H9 (cell line): Measurements from ENCODE around the gene CDC37. TPM values are rescaled to one million over a fixed set of nuclear protein-coding genes. Genes with fewer than 3 reads are reported as not detected.

Experiments used
- DNase-seq: peaks from one replicate; pipeline ENCODE4 v3.0.0-alpha.2; 2017
- H2AFZ ChIP-seq: one replicate; pipeline ENCODE4 v1.6.1; 2013; ENCODE audit warnings: mild to moderate bottlenecking, low read length, control low read depth, moderate library complexity
- H2AK5ac ChIP-seq: 2 replicates; pipeline ENCODE4 v1.6.1; 2013; ENCODE audit warnings: low read length, control low read depth, mixed read lengths; ENCODE audit not compliant: insufficient read length
- H2BK120ac ChIP-seq: one replicate; pipeline ENCODE4 v1.6.1; 2013; ENCODE audit warnings: low read depth, mild to moderate bottlenecking, low read length, control low read depth, inconsistent platforms; ENCODE audit not compliant: poor library complexity, severe bottlenecking
- H2BK12ac ChIP-seq: 2 replicates; pipeline ENCODE4 v1.6.1; 2013; ENCODE audit warnings: low read length, control low read depth, mixed read lengths, low read depth; ENCODE audit not compliant: insufficient read length
- H2BK15ac ChIP-seq: 2 replicates; pipeline ENCODE4 v1.6.1; 2013; ENCODE audit warnings: low read depth, low read length, control low read depth
- H2BK20ac ChIP-seq: one replicate; pipeline ENCODE4 v1.6.1; 2013; ENCODE audit warnings: low read depth, mild to moderate bottlenecking, low read length, control low read depth, inconsistent platforms; ENCODE audit not compliant: poor library complexity, severe bottlenecking
- H2BK5ac ChIP-seq: 2 replicates; pipeline ENCODE4 v1.6.1; 2013; ENCODE audit warnings: low read length, control low read depth, mixed read lengths; ENCODE audit not compliant: insufficient read length
- H3K14ac ChIP-seq: 2 replicates; pipeline ENCODE4 v1.6.1; 2013; ENCODE audit warnings: low read length, control low read depth; ENCODE audit not compliant: insufficient read depth
- H3K18ac ChIP-seq: 2 replicates; pipeline ENCODE4 v1.6.1; 2013; ENCODE audit warnings: low read depth, mild to moderate bottlenecking, mixed read lengths, low read length, control low read depth; ENCODE audit not compliant: insufficient read length
- H3K23ac ChIP-seq: 2 replicates; pipeline ENCODE4 v1.6.1; 2013; ENCODE audit warnings: low read length, control low read depth, mixed read lengths, low read depth; ENCODE audit not compliant: insufficient read length
- H3K23me2 ChIP-seq: 2 replicates; pipeline ENCODE4 v1.6.1; 2013; ENCODE audit warnings: low read depth, mild to moderate bottlenecking, mixed read lengths, low read length, control low read depth; ENCODE audit not compliant: insufficient read length, poor library complexity, severe bottlenecking
- H3K27ac ChIP-seq: 2 replicates; pipeline ENCODE4 v1.5.1; 2013; ENCODE audit warnings: low read length, control low read depth, mixed read lengths, low read depth; ENCODE audit not compliant: insufficient read length
- H3K27me3 ChIP-seq: 2 replicates; pipeline ENCODE4 v1.6.1; 2013; ENCODE audit warnings: low read length, control low read depth, inconsistent platforms; ENCODE audit not compliant: insufficient read depth
- H3K4ac ChIP-seq: 2 replicates; pipeline ENCODE4 v1.6.1; 2013; ENCODE audit warnings: low read depth, mild to moderate bottlenecking, control low read depth, inconsistent platforms, low read length, moderate library complexity
- H3K4me1 ChIP-seq: 2 replicates; pipeline ENCODE4 v1.6.1; 2013; ENCODE audit warnings: low read length, control low read depth, inconsistent platforms; ENCODE audit not compliant: insufficient read depth
- H3K4me2 ChIP-seq: 2 replicates; pipeline ENCODE4 v1.6.1; 2013; ENCODE audit warnings: low read length, control low read depth, mixed read lengths; ENCODE audit not compliant: insufficient read length, insufficient read depth
- H3K56ac ChIP-seq: 2 replicates; pipeline ENCODE4 v1.6.1; 2013; ENCODE audit warnings: low read depth, mild to moderate bottlenecking, mixed read lengths, low read length, control low read depth; ENCODE audit not compliant: insufficient read length
- H3K79me1 ChIP-seq: 2 replicates; pipeline ENCODE4 v1.6.1; 2013; ENCODE audit warnings: low read depth, mild to moderate bottlenecking, moderate library complexity, low read length, control low read depth, inconsistent platforms; ENCODE audit not compliant: insufficient read depth, poor library complexity, severe bottlenecking
- H3K79me2 ChIP-seq: 2 replicates; pipeline ENCODE4 v1.6.1; 2013; ENCODE audit warnings: low read length, control low read depth, inconsistent platforms; ENCODE audit not compliant: insufficient read depth
- H3K9ac ChIP-seq: 2 replicates; pipeline ENCODE4 v1.6.1; 2013; ENCODE audit warnings: low read length, control low read depth, mixed read lengths; ENCODE audit not compliant: insufficient read length; ENCODE audit errors: extremely low read depth
- H3K9me3 ChIP-seq: one replicate; pipeline ENCODE4 v1.6.1; 2013; ENCODE audit warnings: low read depth, low read length, inconsistent platforms; ENCODE audit not compliant: control insufficient read depth
- H3T11ph ChIP-seq: one replicate; pipeline ENCODE4 v1.6.1; 2013; ENCODE audit warnings: mild to moderate bottlenecking, low read length, control low read depth, inconsistent platforms
- H4K20me1 ChIP-seq: one replicate; pipeline ENCODE4 v1.6.1; 2013; ENCODE audit not compliant: control insufficient read depth, insufficient read length, insufficient read depth
- H4K5ac ChIP-seq: 2 replicates; pipeline ENCODE4 v1.6.1; 2013; ENCODE audit warnings: low read depth, mild to moderate bottlenecking, mixed read lengths, low read length, control low read depth; ENCODE audit not compliant: insufficient read length
- H4K8ac ChIP-seq: replicated peaks from 2 replicates; pipeline ENCODE4 v1.6.1; 2013; ENCODE audit warnings: low read length, control low read depth, mixed read lengths, low read depth; ENCODE audit not compliant: insufficient read length
- H4K91ac ChIP-seq: 2 replicates; pipeline ENCODE4 v1.6.1; 2013; ENCODE audit warnings: low read depth, mild to moderate bottlenecking, moderate library complexity, mixed read lengths, low read length, control low read depth; ENCODE audit not compliant: insufficient read length
- H3K27ac Mint-ChIP-seq, 3 experiments: 2 replicates in 2 of 3; 3 replicates in 1 of 3; pipeline ENCODE4 v1.8.0; 2020 to 2021; ENCODE audit warnings: mixed read lengths in 3 of 3, mild to moderate bottlenecking in 1 of 3, moderate library complexity in 1 of 3
- H3K27me3 Mint-ChIP-seq: 2 replicates; pipeline ENCODE4 v1.8.0; 2021; ENCODE audit warnings: low read depth, mild to moderate bottlenecking, moderate library complexity, mixed read lengths
- H3K36me3 Mint-ChIP-seq, 3 experiments: 2 replicates in 2 of 3; 3 replicates in 1 of 3; pipeline ENCODE4 v1.8.0; 2020 to 2021; ENCODE audit warnings: low read depth in 3 of 3, mixed read lengths in 3 of 3; ENCODE audit not compliant: insufficient read depth in 1 of 3
- H3K4me1 Mint-ChIP-seq, 2 experiments: 2 replicates each; pipeline ENCODE4 v1.8.0; 2020; ENCODE audit warnings: mixed read lengths in 2 of 2
- H3K4me3 Mint-ChIP-seq, 2 experiments: 2 replicates in 1 of 2; 3 replicates in 1 of 2; pipeline ENCODE4 v1.8.0; 2020 to 2021; ENCODE audit warnings: mild to moderate bottlenecking in 2 of 2, mixed read lengths in 2 of 2, moderate library complexity in 1 of 2
- H3K9me3 Mint-ChIP-seq, 2 experiments: 2 replicates in 1 of 2; 3 replicates in 1 of 2; pipeline ENCODE4 v1.8.0; 2020; ENCODE audit warnings: mild to moderate bottlenecking in 2 of 2, mixed read lengths in 2 of 2, moderate library complexity in 1 of 2
- CTCF ChIP-seq: fragments of 200-600 bp; sonication (generic); conservative IDR thresholded peaks from 3 replicates; pipeline ENCODE4 v1.8.0; 2021; ENCODE audit warnings: antibody characterized with exemption, mild to moderate bottlenecking
- WGBS: extraction: QIAGEN DNeasy Blood & Tissue Kit; methylation state at CpG from one replicate; pipeline ENCODE4 v1.1.7; 2013; ENCODE audit warnings: missing lambda C conversion rate, low lambda C conversion rate, mixed read lengths; ENCODE audit not compliant: insufficient read length; ENCODE audit errors: extremely low coverage; 5-methylcytosine and 5-hydroxymethylcytosine counted together
- total RNA-seq: library from RNA; stranded (reverse); gene quantifications from 2 replicates; pipeline ENCODE4 v1.2.1, GENCODE V29; 2021

Gene CDC37
- total RNA-seq, 1 experiment from 2014 or later = 155 TPM

- no peak overlapping the region for H4K5ac ChIP-seq
- no peaks in the 10 kb centered on the region; the same call in 1 of the 2 replicates for H3K27me3 Mint-ChIP-seq
These were observed 41.8 kb downstream of the CDC37 start for GRCh38 chr19:10361569-10362011.

More at GRCh38 chr19:10361569-10362011, 41.8 kb downstream of the CDC37 start:
- H3K79me2 ChIP-seq = no peaks in the 10 kb centered on the region
- no peak overlapping the region for H3K9ac ChIP-seq
- no peaks in the 10 kb centered on the region for H3K23me2 ChIP-seq
- H3K9me3 Mint-ChIP-seq = no peaks in the 10 kb centered on the region
- H3K4me1 Mint-ChIP-seq = no peaks in the 10 kb centered on the region
- no peaks in the 10 kb centered on the region for H3K4me1 ChIP-seq
- no peak overlapping the region for H2AFZ ChIP-seq
- no peak overlapping the region for H3K56ac ChIP-seq
- no peak overlapping the region for H2BK12ac ChIP-seq
- H3K4ac ChIP-seq = no peak overlapping the region
- peaks cover 7 to 46% (median 37%) of the 10 kb centered on the region in 3 experiments; a peak in 6 of 7 replicates for H3K36me3 Mint-ChIP-seq
- no peak overlapping the region for H3K18ac ChIP-seq
- no peaks in the 10 kb centered on the region for H3K79me1 ChIP-seq
- no peak overlapping the region for H3K4me2 ChIP-seq
- H2AK5ac ChIP-seq = no peak overlapping the region
- H3K9me3 ChIP-seq = no peaks in the 10 kb centered on the region
- no peak overlapping the region for H4K8ac ChIP-seq
- no peak overlapping the region for H2BK20ac ChIP-seq
- H3K27ac Mint-ChIP-seq = peak overlapping the region in 1 of 3 experiments; percentile 78; a peak in 1 of 7 replicates
- no peak overlapping the region for H2BK5ac ChIP-seq
- H4K91ac ChIP-seq = no peak overlapping the region
- no peaks in the 10 kb centered on the region for H4K20me1 ChIP-seq
- TF ChIP-seq CTCF = no peak
- no peak overlapping the region for H3K4me3 Mint-ChIP-seq
- no peak overlapping the region for H2BK120ac ChIP-seq
- DNase-seq = no peak
- no peak overlapping the region for H3K23ac ChIP-seq
- no peak overlapping the region for H3T11ph ChIP-seq
- H3K14ac ChIP-seq = no peak overlapping the region
- H2BK15ac ChIP-seq = no peak overlapping the region
- WGBS = no CpG with 5 or more reads among the region's 16 CpGs
- no peaks in the 10 kb centered on the region for H3K27me3 ChIP-seq
- no peak overlapping the region for H3K27ac ChIP-seq
